SU-DHL-6 (cell line): ENCODE results near the gene HOXB1.
"Not testable (repeated sequence)": the region's sequence is repeated elsewhere in the genome, so short reads cannot be mapped to it uniquely, and the experiment has no call there.

Experiments
- H2AFZ ChIP-seq: fragments of 200-600 bp; sonication (generic); 2 replicates; pipeline ENCODE4 v1.6.1; 2014; ENCODE audit warnings: low read depth, mild to moderate bottlenecking, moderate library complexity, mixed read lengths, antibody characterized with exemption, low read length; ENCODE audit not compliant: severe bottlenecking
- H3F3A ChIP-seq: fragments of 200-600 bp; shearing (Covaris generic); 2 replicates; pipeline ENCODE4 v1.6.0; 2016; ENCODE audit warnings: antibody characterized with exemption, mild to moderate bottlenecking; ENCODE audit not compliant: insufficient read depth
- H3K27ac ChIP-seq: fragments of 200-600 bp; sonication (generic); 2 replicates; pipeline ENCODE4 v1.5.1; 2016; ENCODE audit warnings: low read depth, mild to moderate bottlenecking, low read length, moderate library complexity, mixed read lengths
- H3K27me3 ChIP-seq: fragments of 200-600 bp; sonication (generic), shearing (Covaris generic); 2 replicates; pipeline ENCODE4 v1.6.0; 2014; ENCODE audit warnings: mild to moderate bottlenecking, low read length
- H3K36me3 ChIP-seq: fragments of 200-600 bp; sonication (generic); 2 replicates; pipeline ENCODE4 v1.6.1; 2014; ENCODE audit warnings: mild to moderate bottlenecking, low read length, mixed read lengths
- H3K4me2 ChIP-seq: fragments of 300-600, 200-600 bp; shearing (Covaris generic), sonication (generic); 2 replicates; pipeline ENCODE4 v1.6.0; 2014; ENCODE audit warnings: low read length, low read depth, mild to moderate bottlenecking; ENCODE audit not compliant: poor library complexity, severe bottlenecking
- H3K4me3 ChIP-seq: fragments of 200-600 bp; sonication (generic); 2 replicates; pipeline ENCODE4 v1.5.1; 2014; ENCODE audit warnings: antibody characterized with exemption, low read length, mild to moderate bottlenecking, mixed read lengths; ENCODE audit not compliant: insufficient read depth, poor library complexity, severe bottlenecking
- H3K79me2 ChIP-seq: fragments of 200-600 bp; sonication (generic); 2 replicates; pipeline ENCODE4 v1.6.1; 2014; ENCODE audit warnings: mild to moderate bottlenecking, low read length, moderate library complexity; ENCODE audit not compliant: insufficient read depth
- H3K9ac ChIP-seq: fragments of 200-600 bp; sonication (generic); 2 replicates; pipeline ENCODE4 v1.7.0; 2014; ENCODE audit warnings: mild to moderate bottlenecking, low read length
- H3K9me2 ChIP-seq: fragments of 200-600 bp; sonication (generic); replicated peaks from 2 replicates; pipeline ENCODE4 v1.6.1; 2014; ENCODE audit warnings: low read length; ENCODE audit not compliant: insufficient read depth
- H3K9me3 ChIP-seq: fragments of 200-600 bp; sonication (generic); 2 replicates; pipeline ENCODE4 v1.6.1; 2014; ENCODE audit warnings: low read length, mixed read lengths; ENCODE audit not compliant: insufficient read depth
- H4K20me1 ChIP-seq: fragments of 200-600 bp; sonication (generic); 2 replicates; pipeline ENCODE4 v1.6.1; 2014; ENCODE audit warnings: low read depth, mild to moderate bottlenecking, antibody characterized with exemption, low read length, moderate library complexity, mixed read lengths
- EZH2phosphoT487 ChIP-seq: fragments of 200-600 bp; sonication (generic), shearing (Covaris generic); conservative IDR thresholded peaks from 2 replicates; pipeline ENCODE4 v1.6.1; 2018; ENCODE audit warnings: mild to moderate bottlenecking, antibody characterized with exemption, low read length, moderate library complexity, mixed read lengths
- TF ChIP-seq, protein P1 (sequence below): fragments of 200-600 bp; sonication (generic); IDR thresholded peaks from one replicate; pipeline ENCODE4 v1.5.1; 2017; ENCODE audit warnings: antibody characterized with exemption, mild to moderate bottlenecking, low read length, moderate library complexity; ENCODE audit not compliant: insufficient read depth, poor library complexity, severe bottlenecking

HOXB1 gene

DNA sequence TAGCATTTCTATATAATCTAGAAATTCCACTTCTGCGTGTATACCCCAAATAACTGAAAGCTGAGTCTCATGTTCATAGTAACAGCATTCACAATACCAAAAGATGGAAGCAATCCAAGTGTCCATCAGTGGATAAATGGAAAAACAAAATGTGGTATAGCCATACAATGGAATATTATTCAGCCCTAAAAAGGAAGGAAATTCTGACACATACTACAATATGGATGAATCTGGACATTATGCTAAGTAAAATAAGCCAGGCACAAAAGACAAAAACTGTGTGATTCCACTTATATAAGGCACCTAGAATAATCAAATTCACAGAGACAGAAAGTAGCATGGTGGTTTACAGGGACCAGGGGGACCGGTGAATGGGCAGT is 20.4 kb downstream of the HOXB1 start:
- Histone ChIP-seq H2AFZ (no peak overlapping the region), H3K4me2 (no peak overlapping the region), H3K79me2 (no peaks in the 10 kb centered on the region), H3K27me3 (no peaks in the 10 kb centered on the region), H3K9me2 (no peaks in the 10 kb centered on the region), H3K9me3 (no peaks in the 10 kb centered on the region), H3K4me3 (no peak overlapping the region), H3F3A (no peaks in the 10 kb centered on the region), H3K9ac (no peak overlapping the region), H4K20me1 (no peaks in the 10 kb centered on the region), H3K27ac (no peak overlapping the region), H3K36me3 (no peaks in the 10 kb centered on the region)
- TF ChIP-seq, protein P1, sequence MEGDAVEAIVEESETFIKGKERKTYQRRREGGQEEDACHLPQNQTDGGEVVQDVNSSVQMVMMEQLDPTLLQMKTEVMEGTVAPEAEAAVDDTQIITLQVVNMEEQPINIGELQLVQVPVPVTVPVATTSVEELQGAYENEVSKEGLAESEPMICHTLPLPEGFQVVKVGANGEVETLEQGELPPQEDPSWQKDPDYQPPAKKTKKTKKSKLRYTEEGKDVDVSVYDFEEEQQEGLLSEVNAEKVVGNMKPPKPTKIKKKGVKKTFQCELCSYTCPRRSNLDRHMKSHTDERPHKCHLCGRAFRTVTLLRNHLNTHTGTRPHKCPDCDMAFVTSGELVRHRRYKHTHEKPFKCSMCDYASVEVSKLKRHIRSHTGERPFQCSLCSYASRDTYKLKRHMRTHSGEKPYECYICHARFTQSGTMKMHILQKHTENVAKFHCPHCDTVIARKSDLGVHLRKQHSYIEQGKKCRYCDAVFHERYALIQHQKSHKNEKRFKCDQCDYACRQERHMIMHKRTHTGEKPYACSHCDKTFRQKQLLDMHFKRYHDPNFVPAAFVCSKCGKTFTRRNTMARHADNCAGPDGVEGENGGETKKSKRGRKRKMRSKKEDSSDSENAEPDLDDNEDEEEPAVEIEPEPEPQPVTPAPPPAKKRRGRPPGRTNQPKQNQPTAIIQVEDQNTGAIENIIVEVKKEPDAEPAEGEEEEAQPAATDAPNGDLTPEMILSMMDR, result no peak
- TF ChIP-seq EZH2phosphoT487, result no peak

DNA sequence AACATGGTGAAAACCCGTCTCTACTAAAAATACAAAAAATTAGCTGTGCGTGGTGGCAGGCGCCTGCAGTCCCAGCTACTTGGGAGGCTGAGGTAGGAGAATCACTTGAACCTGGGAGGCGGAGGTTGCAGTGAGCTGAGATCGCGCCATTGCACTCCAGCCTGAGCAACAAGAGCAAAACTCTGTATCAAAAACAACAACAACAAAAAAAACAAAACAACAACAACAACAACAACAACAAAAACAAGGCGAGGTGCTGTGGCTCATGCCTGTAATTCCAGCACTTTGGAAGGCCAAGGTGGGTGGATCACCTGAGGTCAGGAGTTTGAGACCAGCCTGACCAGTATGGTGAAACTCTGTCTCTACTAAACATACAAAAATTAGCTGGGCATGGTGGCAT is 21.1 kb downstream of the HOXB1 start:
- not testable (repeated sequence) for H3F3A ChIP-seq, H3K9me2 ChIP-seq, H3K9me3 ChIP-seq, H3K79me2 ChIP-seq, H4K20me1 ChIP-seq, H3K27me3 ChIP-seq, H3K9ac ChIP-seq, H2AFZ ChIP-seq, H3K4me3 ChIP-seq, H3K36me3 ChIP-seq, H3K4me2 ChIP-seq, H3K27ac ChIP-seq

DNA sequence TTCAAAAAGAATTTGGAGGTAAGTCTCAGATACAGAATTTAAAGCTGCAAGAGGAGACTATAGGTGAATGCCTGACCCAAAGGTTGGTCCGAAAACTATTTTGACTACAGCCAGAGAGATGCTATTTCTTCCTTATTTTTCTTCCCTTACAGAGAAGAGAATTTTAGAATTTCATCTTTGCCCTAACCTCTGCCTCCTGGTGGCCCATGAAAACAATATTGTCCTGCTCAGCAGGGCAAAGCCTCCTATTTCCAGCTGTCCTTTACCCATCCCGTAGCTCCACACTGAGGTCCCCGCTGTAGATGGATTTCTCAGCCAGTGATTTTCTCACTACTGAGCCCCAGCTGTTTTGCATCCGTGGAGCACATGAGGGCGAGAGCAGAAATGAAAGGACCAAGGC is 24.6 kb downstream of the HOXB1 start:
- H3K79me2 ChIP-seq, result no peaks in the 10 kb centered on the region
- no peak overlapping the region for H2AFZ ChIP-seq
- H3K27ac ChIP-seq, result no peak overlapping the region
- H3K9me2 ChIP-seq, result no peaks in the 10 kb centered on the region
- TF ChIP-seq EZH2phosphoT487, result no peak
- TF ChIP-seq, protein P1, result no peak
- H3K9me3 ChIP-seq, result no peaks in the 10 kb centered on the region
- no peak overlapping the region for H3K4me2 ChIP-seq
- no peaks in the 10 kb centered on the region for H4K20me1 ChIP-seq
- H3K4me3 ChIP-seq, result no peak overlapping the region
- no peaks in the 10 kb centered on the region for H3K36me3 ChIP-seq
- no peaks in the 10 kb centered on the region for H3F3A ChIP-seq
- H3K27me3 ChIP-seq, result no peaks in the 10 kb centered on the region
- no peak overlapping the region for H3K9ac ChIP-seq

- Histone ChIP-seq H3K4me2 (no peak overlapping the region), H3K9ac (no peak overlapping the region), H4K20me1 (no peaks in the 10 kb centered on the region), H3F3A (no peaks in the 10 kb centered on the region), H3K27me3 (no peaks in the 10 kb centered on the region), H3K9me2 (no peaks in the 10 kb centered on the region), H3K79me2 (no peaks in the 10 kb centered on the region), H2AFZ (no peak overlapping the region), H3K9me3 (no peaks in the 10 kb centered on the region), H3K27ac (no peak overlapping the region), H3K4me3 (no peak overlapping the region), H3K36me3 (no peaks in the 10 kb centered on the region)
- TF ChIP-seq, protein P1, result no peak
- TF ChIP-seq EZH2phosphoT487, result no peak
These were observed 25.0 kb downstream of the HOXB1 start for GRCh38 chr17:48505788-48506187.
